ENCODE measurements around the gene RAPGEF1.
A peak's percentile ranks its signal among the peaks of the same experiment; 100 is the strongest.

The RAPGEF1 gene

DNA sequence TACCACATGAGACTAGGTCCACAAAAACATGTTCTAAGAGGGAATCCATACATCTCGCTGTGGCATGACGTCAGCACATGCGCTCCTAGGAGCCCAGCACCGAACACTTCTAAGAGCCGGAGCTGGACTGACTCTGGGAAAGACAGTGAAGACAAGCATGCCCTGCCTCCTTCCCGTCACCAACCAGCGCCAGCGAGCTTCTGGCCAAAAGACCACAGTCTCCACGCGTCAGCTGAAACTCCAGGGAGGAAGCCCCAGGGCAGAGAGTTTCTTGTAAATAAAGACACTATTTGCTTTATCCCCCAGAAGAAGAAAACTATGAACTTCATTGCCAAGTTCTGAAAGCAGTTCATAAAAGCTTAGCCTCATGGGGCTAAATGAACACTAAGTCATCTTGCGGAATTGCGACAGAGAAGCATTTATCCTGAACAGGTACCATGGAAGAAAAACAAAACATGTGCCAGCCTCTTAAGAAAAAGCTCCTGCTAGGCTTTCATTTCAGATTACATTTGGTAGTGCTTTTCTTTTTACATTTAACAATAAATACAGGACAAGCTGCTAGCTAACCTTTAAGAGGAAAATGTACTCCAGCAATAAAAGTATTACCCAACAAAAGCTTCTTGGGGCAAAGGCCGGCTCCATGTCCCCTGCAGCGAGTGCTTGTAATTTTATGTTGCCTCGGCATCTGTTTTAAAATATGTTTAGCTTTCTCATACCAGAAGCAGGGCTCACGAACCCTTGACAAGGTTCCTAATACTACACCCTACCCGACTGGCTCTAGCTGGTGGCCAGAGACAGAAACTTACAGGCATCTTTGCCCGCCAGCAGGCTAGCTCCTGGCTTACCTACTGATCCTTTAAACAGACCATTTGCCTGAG, 98.0 kb downstream of the RAPGEF1 start:
- Mint-ChIP-seq H3K27ac (peak overlapping the region; percentile 85), H3K27me3 (no peaks in the 10 kb centered on the region), H3K4me3 (no peak overlapping the region), H3K9me3 (no peaks in the 10 kb centered on the region), H3K36me3 (ENCODE audit: low read depth) (peaks cover 32% of the 10 kb centered on the region), H3K4me1 (peaks cover 55% of the 10 kb centered on the region)
- ATAC-seq (no peak), DNase-seq (no peak)

DNA sequence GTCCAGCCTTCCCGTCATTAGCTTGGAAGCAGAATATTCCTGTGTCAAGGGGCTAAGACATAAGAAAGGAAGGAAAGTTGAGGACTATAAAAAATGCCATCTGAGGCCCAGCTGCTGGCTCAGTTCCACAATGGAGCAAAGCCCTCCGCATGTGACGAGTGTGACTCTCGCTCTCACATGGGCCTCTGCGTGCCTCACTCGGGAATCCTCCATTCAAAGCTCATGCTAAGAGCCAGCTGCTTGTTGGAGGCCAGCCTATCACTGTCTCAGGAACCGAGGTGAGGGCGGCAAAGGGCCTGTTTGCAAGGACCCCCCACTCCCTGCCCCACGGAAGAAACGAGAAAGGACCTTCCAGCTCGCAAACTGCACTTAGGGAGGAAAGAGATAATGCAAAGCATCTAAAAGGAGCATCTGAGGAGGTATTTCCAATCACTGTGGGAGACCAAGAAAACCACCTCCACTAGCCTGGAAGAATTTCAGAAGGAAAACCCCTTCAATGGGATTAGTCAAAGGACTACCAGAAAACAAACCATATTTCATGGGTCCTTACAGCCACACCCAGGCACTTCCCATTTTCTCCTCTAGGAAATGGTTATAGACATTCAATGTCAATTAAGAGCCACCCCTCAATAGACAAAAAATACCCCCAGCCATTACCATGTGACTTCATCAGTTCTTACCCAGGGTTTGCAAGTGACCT, 99.3 kb downstream of the RAPGEF1 start:
- no peak for DNase-seq
- Mint-ChIP-seq H3K9me3 (no peaks in the 10 kb centered on the region), H3K27me3 (no peaks in the 10 kb centered on the region), H3K4me3 (no peak overlapping the region), H3K36me3 (ENCODE audit: low read depth) (peaks cover 32% of the 10 kb centered on the region), H3K4me1 (peaks cover 60% of the 10 kb centered on the region), H3K27ac (peak overlapping the region; percentile 72)
- no peak for ATAC-seq

DNA sequence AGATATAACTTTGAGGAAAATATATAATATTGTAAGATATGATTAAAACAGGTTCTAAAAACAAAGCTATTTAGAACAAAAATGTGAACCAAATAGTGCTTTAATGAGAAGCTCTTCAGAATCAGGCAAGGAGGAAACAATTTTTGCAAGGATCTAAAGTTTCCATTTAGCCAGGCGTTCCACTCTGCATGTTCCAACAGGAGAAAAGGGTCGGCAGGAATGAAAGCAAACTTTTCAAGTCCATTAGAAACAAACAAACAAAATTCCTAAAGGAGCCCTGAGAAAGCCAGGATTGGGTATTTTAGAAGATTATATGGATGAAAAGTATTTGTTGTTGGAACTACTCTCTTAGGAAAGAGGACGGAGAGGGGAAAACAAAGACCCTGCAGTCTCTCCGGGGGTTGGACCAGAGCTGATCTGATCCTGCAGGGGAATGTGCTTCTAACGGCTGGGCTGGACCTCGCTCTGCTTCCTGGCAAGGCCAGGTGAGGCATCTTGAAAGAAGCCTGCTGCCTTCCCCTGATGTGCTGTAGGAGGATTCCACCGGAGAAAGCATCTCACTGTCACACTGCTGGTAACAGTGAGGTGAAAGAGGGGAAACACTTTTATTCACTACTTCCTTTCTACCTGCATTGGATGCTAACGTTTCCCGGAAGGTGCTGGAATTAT, 100.0 kb downstream of the RAPGEF1 start:
- Mint-ChIP-seq H3K27ac (no peak overlapping the region), H3K27me3 (no peaks in the 10 kb centered on the region), H3K36me3 (ENCODE audit: low read depth) (peaks cover 36% of the 10 kb centered on the region), H3K9me3 (no peaks in the 10 kb centered on the region), H3K4me3 (no peak overlapping the region), H3K4me1 (peaks cover 60% of the 10 kb centered on the region)
- ATAC-seq = no peak
- DNase-seq = no peak

DNA sequence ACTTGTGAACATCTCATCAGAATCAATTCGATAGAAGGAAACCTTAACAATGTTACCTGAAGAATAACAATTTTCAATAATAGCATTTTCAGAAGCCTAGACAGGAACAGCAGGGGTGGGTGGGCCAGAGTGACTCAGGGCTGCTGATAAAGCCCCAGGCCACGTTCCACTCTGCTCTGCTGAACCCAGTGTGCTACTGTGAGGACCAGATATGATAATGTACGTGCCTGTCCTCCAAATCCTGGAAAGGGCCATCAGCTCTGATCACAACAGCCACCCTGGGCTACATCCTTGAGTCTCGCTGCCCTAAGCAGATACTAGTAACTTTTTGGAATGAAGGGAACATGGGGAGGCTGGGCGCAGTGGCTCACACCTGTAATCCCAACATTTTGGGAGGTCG, 103.3 kb downstream of the RAPGEF1 start:
- DNase-seq = no peak
- H3K9me3 Mint-ChIP-seq = no peaks in the 10 kb centered on the region
- peak overlapping the region; percentile 25 for H3K27ac Mint-ChIP-seq
- no peak overlapping the region for H3K4me3 Mint-ChIP-seq
- H3K36me3 Mint-ChIP-seq (ENCODE audit: low read depth) = peaks cover 38% of the 10 kb centered on the region
- no peaks in the 10 kb centered on the region for H3K27me3 Mint-ChIP-seq
- H3K4me1 Mint-ChIP-seq = peaks cover 37% of the 10 kb centered on the region
- ATAC-seq = no peak

DNA sequence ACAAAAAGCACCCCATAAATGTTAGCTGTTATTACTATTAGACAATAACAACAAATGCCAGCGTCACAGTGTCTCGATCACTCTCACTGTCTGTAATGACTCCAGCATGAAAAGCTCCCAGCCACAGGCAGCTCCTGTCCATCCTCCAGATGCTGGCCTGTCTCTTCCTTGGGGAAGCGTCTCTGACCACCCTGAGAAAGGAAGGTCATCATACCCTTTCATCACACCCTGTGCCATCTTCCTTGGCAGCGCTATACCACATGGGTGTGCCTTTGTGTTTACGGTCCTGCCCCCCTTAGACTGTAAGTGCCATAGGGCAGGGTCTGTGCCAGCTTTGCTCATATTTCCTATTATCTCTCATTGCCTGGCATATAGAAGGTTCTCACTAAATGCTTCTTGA, 104.0 kb downstream of the RAPGEF1 start:
- H3K4me3 Mint-ChIP-seq = no peak overlapping the region

DNA sequence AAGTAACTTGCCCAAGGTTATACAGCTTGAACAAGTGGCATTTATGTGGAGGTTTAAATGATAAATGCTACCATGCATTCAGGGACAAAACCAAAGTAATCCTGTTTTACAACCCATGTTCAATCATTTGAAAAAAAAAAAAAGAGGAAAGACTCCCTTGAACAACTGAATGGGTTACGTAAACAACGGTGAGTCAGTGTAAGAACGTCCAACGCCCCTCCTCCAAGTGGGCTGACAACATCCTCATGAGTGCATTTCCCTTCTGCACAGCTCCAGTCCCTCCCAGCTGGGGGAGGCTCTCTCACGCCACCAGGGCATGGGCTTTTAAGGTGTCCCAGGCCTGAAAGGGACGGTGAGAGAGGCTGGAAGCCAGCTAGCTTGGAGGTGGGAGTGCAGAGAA, 104.6 kb downstream of the RAPGEF1 start:
- DNase-seq = peak; percentile 65
- Mint-ChIP-seq H3K27me3 (no peaks in the 10 kb centered on the region), H3K4me1 (peaks cover 39% of the 10 kb centered on the region), H3K27ac (peak overlapping the region; percentile 72), H3K4me3 (no peak overlapping the region), H3K36me3 (ENCODE audit: low read depth) (peaks cover 40% of the 10 kb centered on the region), H3K9me3 (no peaks in the 10 kb centered on the region)
- peak; percentile 99 for ATAC-seq

More for the DNA sequence above, 104.0 kb downstream of the RAPGEF1 start:
- H3K9me3 Mint-ChIP-seq = no peaks in the 10 kb centered on the region
- ATAC-seq (no peak), DNase-seq (no peak)
- H3K27me3 Mint-ChIP-seq = no peaks in the 10 kb centered on the region
- peaks cover 36% of the 10 kb centered on the region for H3K36me3 Mint-ChIP-seq (ENCODE audit: low read depth)
- H3K4me1 Mint-ChIP-seq = peaks cover 38% of the 10 kb centered on the region
- peak overlapping the region; percentile 25 for H3K27ac Mint-ChIP-seq

DNA sequence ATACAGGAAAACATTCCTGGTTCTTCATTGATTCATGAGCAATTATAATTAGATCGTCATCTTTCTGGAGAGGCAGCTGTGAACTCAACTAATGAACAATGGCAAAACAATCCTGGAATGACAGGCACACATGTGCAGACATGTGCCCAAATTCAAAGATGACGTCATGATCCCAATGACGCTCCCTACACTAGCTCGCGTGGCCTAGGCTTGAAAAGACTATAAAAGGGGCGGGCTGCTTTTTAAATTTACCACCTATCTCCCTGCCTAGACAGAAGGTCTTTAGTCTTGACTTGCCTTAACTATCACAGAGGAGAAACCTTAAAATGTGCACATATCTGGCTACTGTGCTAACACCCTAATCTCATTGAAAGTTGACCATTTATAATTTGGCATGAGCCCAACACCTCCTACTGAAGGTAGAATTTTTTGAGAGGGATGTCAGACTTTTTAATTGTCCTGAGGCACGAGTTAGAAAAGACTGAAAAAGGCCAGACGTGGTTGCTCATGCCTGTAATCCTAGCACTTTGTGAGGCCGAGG, 106.3 kb downstream of the RAPGEF1 start:
- Mint-ChIP-seq H3K27ac (no peak overlapping the region), H3K27me3 (no peaks in the 10 kb centered on the region), H3K4me1 (peaks cover 53% of the 10 kb centered on the region), H3K9me3 (no peaks in the 10 kb centered on the region), H3K4me3 (no peak overlapping the region), H3K36me3 (ENCODE audit: low read depth) (peaks cover 32% of the 10 kb centered on the region)
- ATAC-seq = no peak
- DNase-seq = no peak

DNA sequence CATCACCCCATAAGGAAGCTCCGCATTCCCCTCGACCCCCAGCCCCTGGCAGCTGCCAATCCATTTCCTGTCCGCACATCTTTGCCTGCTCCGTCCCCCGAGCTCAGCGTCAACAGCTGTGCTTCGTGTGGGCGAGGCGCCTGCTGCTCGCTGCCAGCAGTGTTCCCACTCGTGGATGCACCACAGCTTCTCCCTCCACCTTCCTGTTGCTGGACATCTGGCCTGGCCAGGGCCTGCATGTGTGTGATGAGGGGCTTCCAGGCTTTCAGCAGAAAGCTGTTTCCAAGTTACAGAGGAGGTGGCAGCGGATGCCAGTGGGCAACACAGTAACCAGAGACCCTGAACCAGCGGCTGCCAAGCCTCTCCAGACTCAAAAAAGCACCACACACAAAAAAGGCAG, 108.6 kb downstream of the RAPGEF1 start:
- Mint-ChIP-seq H3K27me3 (no peaks in the 10 kb centered on the region), H3K4me3 (no peak overlapping the region), H3K4me1 (peaks cover 60% of the 10 kb centered on the region), H3K9me3 (no peaks in the 10 kb centered on the region), H3K36me3 (ENCODE audit: low read depth) (peaks cover 34% of the 10 kb centered on the region), H3K27ac (peak overlapping the region; percentile 80)
- ATAC-seq (no peak), DNase-seq (no peak)

DNA sequence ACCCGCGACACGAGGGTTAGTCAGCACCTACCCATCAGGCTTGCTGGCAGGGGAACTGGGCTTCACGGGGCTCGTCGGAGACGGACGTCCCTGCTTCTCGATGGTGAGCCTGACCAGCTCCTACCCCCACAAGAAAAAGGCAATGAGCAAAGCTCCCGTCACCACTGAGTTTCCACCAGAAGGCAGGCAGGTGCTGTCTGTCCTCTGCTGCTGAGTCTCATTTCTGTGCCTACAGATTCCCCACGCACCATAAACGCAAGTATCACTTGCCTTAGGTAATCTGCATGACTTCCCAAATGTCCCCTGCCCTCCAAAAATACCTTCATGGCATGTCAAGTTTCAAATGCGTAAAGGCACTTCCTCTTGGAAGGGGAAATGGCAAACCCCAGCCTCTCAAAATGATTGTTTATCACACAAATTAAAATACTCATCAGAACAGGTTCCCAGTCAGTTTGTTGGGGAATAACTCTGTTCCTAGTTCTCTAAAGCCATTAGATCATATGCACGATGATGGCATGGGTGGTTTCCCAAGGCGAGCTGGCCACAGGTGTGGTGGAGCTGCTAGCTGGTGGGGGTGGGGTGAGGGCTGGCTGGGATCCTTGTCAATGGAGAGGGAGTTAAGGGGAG, 109.6 kb downstream of the RAPGEF1 start:
- Mint-ChIP-seq H3K4me1 (peaks cover 53% of the 10 kb centered on the region), H3K27ac (peak overlapping the region; percentile 80), H3K9me3 (no peaks in the 10 kb centered on the region), H3K4me3 (no peak overlapping the region), H3K36me3 (ENCODE audit: low read depth) (peaks cover 37% of the 10 kb centered on the region), H3K27me3 (no peaks in the 10 kb centered on the region)
- ATAC-seq (peak; percentile 33), DNase-seq (peak; percentile 34)

DNA sequence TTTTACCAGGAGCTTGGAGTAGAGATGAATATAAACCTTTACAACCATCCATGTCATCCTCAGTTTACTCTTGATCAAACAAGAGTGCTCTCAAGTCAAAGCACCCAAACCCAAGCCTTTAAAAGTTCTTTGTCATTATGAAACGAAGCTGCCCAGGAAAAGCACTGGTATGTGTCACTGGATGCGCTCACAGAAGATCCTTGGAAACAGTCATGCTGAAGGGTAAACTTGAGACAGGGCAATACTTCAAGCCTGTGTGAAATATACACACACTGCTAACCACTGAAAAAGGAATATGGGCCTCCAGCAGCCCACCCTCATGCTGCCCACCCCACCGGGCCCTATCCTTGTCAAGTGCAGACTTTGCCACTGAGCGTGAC, 110.1 kb downstream of the RAPGEF1 start:
- H3K36me3 Mint-ChIP-seq (ENCODE audit: low read depth) = peaks cover 36% of the 10 kb centered on the region
- peak overlapping the region; percentile 80 for H3K27ac Mint-ChIP-seq
- no peaks in the 10 kb centered on the region for H3K27me3 Mint-ChIP-seq
- no peak for ATAC-seq
- DNase-seq = no peak
- H3K9me3 Mint-ChIP-seq = no peaks in the 10 kb centered on the region
- H3K4me3 Mint-ChIP-seq = no peak overlapping the region
- H3K4me1 Mint-ChIP-seq = peaks cover 48% of the 10 kb centered on the region

DNA sequence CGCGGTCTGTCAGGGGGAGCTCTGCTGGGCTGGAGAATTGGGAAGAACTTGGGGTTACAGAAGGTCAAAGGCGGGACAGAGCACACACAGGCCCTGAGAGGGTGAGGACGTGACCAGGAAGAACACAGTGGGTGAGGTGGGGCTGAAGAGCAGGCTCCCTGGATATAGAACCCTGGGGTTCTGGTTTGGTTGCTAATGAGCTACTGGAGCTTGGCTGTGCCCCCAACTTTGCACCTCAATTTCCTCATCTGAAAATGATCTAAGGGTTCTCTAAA, 110.7 kb downstream of the RAPGEF1 start:
- Mint-ChIP-seq H3K36me3 (ENCODE audit: low read depth) (peaks cover 35% of the 10 kb centered on the region), H3K27ac (peak overlapping the region; percentile 68), H3K9me3 (no peaks in the 10 kb centered on the region), H3K4me3 (no peak overlapping the region), H3K4me1 (peaks cover 44% of the 10 kb centered on the region), H3K27me3 (no peaks in the 10 kb centered on the region)
- no peak for DNase-seq
- ATAC-seq = no peak

DNA sequence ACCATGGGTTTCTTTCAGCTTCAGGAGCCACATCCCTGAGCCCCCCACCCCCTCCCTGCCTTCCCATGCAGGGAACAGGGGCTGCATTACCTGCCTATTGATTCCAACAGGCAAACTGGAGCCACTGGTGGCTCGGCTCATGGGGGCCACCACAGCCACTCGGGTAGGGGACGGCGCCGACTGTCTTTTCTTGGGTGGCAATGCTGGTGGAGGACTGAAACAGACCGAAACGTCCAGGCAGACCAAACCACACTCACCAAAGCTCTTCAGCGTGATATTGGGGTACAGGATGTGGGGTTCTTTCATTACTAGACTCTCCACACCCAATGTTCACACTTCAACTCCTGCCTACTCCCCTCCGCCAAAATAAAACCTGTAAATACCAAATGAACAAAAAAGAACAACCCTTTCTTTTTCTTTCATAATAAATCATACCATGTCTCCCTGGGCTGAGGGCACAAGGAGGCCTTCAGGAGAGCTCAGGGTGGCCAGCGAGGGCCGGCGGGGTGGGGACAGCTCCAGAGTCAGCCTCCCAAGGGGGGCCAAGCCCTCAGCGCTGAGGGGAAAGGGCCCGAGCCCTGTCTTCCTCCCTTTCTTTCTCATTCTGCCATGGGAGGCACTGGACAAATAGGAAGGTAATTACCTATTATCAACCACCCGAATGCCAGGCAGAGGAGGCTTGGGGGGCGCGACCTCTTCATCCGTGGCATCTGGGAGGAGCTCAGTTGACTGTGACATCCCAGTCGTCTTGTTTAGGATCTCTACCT, 111.2 kb downstream of the RAPGEF1 start:
- no peak for ATAC-seq
- no peak for DNase-seq
- peaks cover 43% of the 10 kb centered on the region for H3K4me1 Mint-ChIP-seq
- peaks cover 35% of the 10 kb centered on the region for H3K36me3 Mint-ChIP-seq (ENCODE audit: low read depth)
- peak overlapping the region; percentile 68 for H3K27ac Mint-ChIP-seq
- no peaks in the 10 kb centered on the region for H3K9me3 Mint-ChIP-seq
- H3K4me3 Mint-ChIP-seq = no peak overlapping the region
- no peaks in the 10 kb centered on the region for H3K27me3 Mint-ChIP-seq

DNA sequence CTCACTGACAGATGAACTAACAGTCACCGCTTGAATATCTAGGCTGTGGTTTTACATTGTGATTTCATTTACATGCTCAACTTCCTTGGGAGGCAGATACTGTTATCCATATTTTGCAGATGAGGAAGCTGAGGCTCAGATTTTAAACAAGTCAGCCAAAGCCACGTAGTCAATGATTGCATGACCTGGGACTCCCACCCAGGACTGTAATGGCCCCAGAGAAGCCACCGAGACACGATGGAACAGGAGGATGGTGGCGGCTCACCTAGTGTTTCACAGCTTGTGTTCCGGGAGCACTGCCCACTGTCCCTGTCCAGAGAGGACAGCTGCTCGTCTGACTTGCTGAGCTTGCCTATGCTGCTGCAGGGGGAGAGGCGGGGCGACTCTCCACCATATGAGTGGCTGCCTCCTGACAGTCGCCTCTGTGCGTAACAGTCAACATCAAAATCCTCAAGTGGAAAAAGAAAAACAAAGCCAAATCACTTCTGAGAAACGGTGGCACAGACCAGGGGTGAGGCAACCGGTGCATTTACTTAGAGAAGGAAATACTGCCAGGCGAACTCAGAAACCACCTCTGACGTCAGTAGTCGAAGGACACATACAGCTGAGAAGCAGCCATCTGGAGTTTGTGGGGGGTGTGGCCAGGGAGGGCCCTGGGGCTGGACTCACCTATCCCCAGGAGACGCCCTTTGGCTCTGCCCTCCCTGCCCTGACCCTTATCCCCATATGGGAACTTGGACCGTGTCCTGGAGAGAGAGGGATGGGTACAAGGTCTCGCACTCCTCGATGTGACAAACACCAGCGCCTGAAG, 112.0 kb downstream of the RAPGEF1 start:
- peak; percentile 63 for ATAC-seq
- peak; percentile 41 for DNase-seq
- H3K4me1 Mint-ChIP-seq = peaks cover 43% of the 10 kb centered on the region
- peak overlapping the region; percentile 17 for H3K4me3 Mint-ChIP-seq
- peaks cover 32% of the 10 kb centered on the region for H3K36me3 Mint-ChIP-seq (ENCODE audit: low read depth)
- no peaks in the 10 kb centered on the region for H3K27me3 Mint-ChIP-seq
- peak overlapping the region; percentile 70 for H3K27ac Mint-ChIP-seq
- H3K9me3 Mint-ChIP-seq = no peaks in the 10 kb centered on the region
